ENCODE results near the gene XRCC2.

DNA sequence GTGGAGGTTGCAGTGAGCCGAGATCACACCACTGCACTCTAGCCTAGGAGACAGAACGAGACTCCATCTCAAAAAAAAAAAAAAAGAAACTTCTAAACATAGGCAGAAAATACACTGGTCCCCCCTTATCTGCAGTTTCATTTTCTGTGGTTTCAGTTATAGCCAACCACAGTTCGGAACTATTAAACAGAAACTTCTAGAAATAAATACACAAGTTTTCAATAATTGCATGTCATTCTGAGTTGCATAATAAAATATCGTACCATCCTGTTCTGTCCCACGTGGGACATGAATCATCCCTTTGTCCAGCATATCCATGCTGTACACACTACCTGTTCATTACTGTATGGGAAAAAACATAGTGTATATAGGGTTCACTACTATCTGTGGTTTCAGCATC lies 8.0 kb downstream of the XRCC2 start:
- TF ChIP-seq, protein P1, sequence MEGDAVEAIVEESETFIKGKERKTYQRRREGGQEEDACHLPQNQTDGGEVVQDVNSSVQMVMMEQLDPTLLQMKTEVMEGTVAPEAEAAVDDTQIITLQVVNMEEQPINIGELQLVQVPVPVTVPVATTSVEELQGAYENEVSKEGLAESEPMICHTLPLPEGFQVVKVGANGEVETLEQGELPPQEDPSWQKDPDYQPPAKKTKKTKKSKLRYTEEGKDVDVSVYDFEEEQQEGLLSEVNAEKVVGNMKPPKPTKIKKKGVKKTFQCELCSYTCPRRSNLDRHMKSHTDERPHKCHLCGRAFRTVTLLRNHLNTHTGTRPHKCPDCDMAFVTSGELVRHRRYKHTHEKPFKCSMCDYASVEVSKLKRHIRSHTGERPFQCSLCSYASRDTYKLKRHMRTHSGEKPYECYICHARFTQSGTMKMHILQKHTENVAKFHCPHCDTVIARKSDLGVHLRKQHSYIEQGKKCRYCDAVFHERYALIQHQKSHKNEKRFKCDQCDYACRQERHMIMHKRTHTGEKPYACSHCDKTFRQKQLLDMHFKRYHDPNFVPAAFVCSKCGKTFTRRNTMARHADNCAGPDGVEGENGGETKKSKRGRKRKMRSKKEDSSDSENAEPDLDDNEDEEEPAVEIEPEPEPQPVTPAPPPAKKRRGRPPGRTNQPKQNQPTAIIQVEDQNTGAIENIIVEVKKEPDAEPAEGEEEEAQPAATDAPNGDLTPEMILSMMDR (IDR thresholded peaks at IDR 0.05): no peak
- TF ChIP-seq POLR2A (IDR thresholded peaks at IDR 0.05): no peak
